Adrenal gland (tissue), 12 donors: ENCODE data around the gene SEH1L. TPM values are rescaled to one million over a fixed set of nuclear protein-coding genes. Genes with fewer than 3 reads are reported as not detected.
"Not testable (repeated sequence)": the region's sequence is repeated elsewhere in the genome, so short reads cannot be mapped to it uniquely, and the experiment has no call there.

Experiments
- DNase-seq, 7 donors: peaks; one replicate each; pipeline ENCODE4 v3.0.0-alpha.2; 2019 to 2020
- H3K27ac ChIP-seq, 5 donors: fragments of 200-600 bp; sonication (generic) in 4 of 5; 1 replicate in 3 of 5; 2 replicates in 2 of 5; pipeline versions ENCODE4 v1.5.1 to v1.8.0; 2016 to 2020; ENCODE audit warnings: mild to moderate bottlenecking in 1 of 5
- H3K27me3 ChIP-seq: fragments of 200-600 bp; 2 replicates; pipeline ENCODE4 v1.8.0; 2021
- H3K36me3 ChIP-seq, 2 donors: fragments of 200-600 bp; replicated peaks in 1 of 2; 1 replicate in 1 of 2; 2 replicates in 1 of 2; pipeline versions ENCODE4 v1.5.1 to v1.8.0; 2018 to 2022
- H3K4me1 ChIP-seq, 2 donors: fragments of 200-600 bp; replicated peaks in 1 of 2; 1 replicate in 1 of 2; 2 replicates in 1 of 2; pipeline versions ENCODE4 v1.5.1 to v1.8.0; 2018 to 2021
- H3K4me3 ChIP-seq, 4 donors: fragments of 200-600 bp; sonication (generic) in 3 of 4; one replicate each; pipeline ENCODE4 v1.5.1; 2016 to 2018
- H3K9me3 ChIP-seq, 3 donors: fragments of 200-600 bp; sonication (generic) in 1 of 3; replicated peaks in 1 of 3; 1 replicate in 2 of 3; 2 replicates in 1 of 3; pipeline versions ENCODE4 v1.5.1 to v1.8.0; 2016 to 2021
- CTCF ChIP-seq, 6 experiments: fragments of 450-650 bp in 4 of 6; fragments of 200-600 bp in 2 of 6; sonication (generic) in 1 of 6; IDR thresholded peaks; 1 replicate in 5 of 6; 2 replicates in 1 of 6; pipeline versions ENCODE4 v1.5.1 to v1.8.0; 2016 to 2021; ENCODE audit warnings: antibody characterized with exemption in 6 of 6, mild to moderate bottlenecking in 2 of 6, moderate library complexity in 1 of 6
- POLR2A ChIP-seq, 2 donors: fragments of 450-650 bp; IDR thresholded peaks; one replicate each; pipeline ENCODE4 v1.6.1; 2017; ENCODE audit warnings: antibody characterized with exemption in 2 of 2, mild to moderate bottlenecking in 2 of 2, moderate library complexity in 1 of 2
- WGBS, 4 donors: extraction: QIAGEN DNeasy Blood & Tissue Kit in 2 of 4; methylation state at CpG; one replicate each; pipeline versions ENCODE4 v1.1.5 to v1.1.7; 2013 to 2017; 5-methylcytosine and 5-hydroxymethylcytosine counted together
- intact Hi-C, 2 donors: fragments of 100-400 bp; cut with DNase I; formaldehyde crosslinking; loops; one replicate each; pipeline versions ENCODE4 v1.14.1 to v1.15.0; 2022 to 2023
- polyA plus RNA-seq, 3 donors: library from polyadenylated mRNA; stranded (reverse); fragments of 200-250 nt in 2 of 3; fragments of 350-450 nt in 1 of 3; fragmentation: Illumina TruSeq in 1 of 3; extraction: RNeasy Lipid Tissue Mini Kit (QIAGEN cat#74804) in 1 of 3; gene quantifications; one replicate each; pipeline ENCODE4 v1.2.3, GENCODE V29; 2013 to 2014
- total RNA-seq, 9 donors: library from RNA; depleted of rRNA in 4 of 9; stranded (reverse); fragments of >200 nt in 4 of 9; fragments of 120-200 nt in 1 of 9; fragmentation: NEBNext Ultra II Directional in 1 of 9; extraction: Animal tissue kit (Norgen Biotek cat#: 25700) in 1 of 9; gene quantifications; one replicate each; pipeline versions ENCODE4 v1.1.0 to v1.2.4, GENCODE V29; 2013 to 2023
- donor health status: healthy with polysubstance abuse.
- donor health status: Bipolar disorder and iron deficiency.
- donor health status: DM: yes; HTN: yes; CAD: no.
- donor health status: DM: no; HTN: no; CAD: no.
- donor health status: DM: no; HTN: no; CAD: no.
- donor health status: DM: yes; HTN: yes; CAD: no.

Gene SEH1L
- total and polyA plus RNA-seq, 12 donors, result 6.8 to 44.5 (median 23.7) TPM

- Histone ChIP-seq H3K4me1 (no peaks in the 10 kb centered on the region), H3K36me3 (peaks cover 0 to 34% of the 10 kb centered on the region in 2 donors), H3K27me3 (no peaks in the 10 kb centered on the region), H3K27ac (no peak overlapping the region), H3K4me3 (no peak overlapping the region), H3K9me3 (no peaks in the 10 kb centered on the region)
- no peak for DNase-seq
- no peak for TF ChIP-seq CTCF (IDR thresholded peaks at IDR 0.05)
- TF ChIP-seq POLR2A (IDR thresholded peaks at IDR 0.05), result no peak
- WGBS, 4 donors, result 97 to 100% (median 99%) methylated on average over 6 of the region's 6 CpGs
- intact Hi-C loops, result no loop called here
Measured at GRCh38 chr18:12975488-12975887, 27.7 kb downstream of the SEH1L start.

GRCh38 chr18:12976305-12976704 is 28.5 kb downstream of the SEH1L start:
- intact Hi-C loops, result no loop called here
- Histone ChIP-seq H3K4me3 (no peak overlapping the region), H3K27ac (no peak overlapping the region), H3K4me1 (no peaks in the 10 kb centered on the region), H3K9me3 (no peaks in the 10 kb centered on the region), H3K27me3 (no peaks in the 10 kb centered on the region), H3K36me3 (peaks cover 0 to 28% of the 10 kb centered on the region in 2 donors)
- TF ChIP-seq CTCF (IDR thresholded peaks at IDR 0.05) (no peak), POLR2A (IDR thresholded peaks at IDR 0.05) (no peak)
- WGBS, 4 donors, result 58 to 90% (median 82%) methylated on average over 7 to 12 of the region's 12 CpGs
- no peak for DNase-seq

- H3K9me3 ChIP-seq, DNase-seq, intact Hi-C loops, H3K27me3 ChIP-seq, H3K4me1 ChIP-seq, H3K4me3 ChIP-seq, H3K27ac ChIP-seq: not testable (repeated sequence)
- H3K36me3 ChIP-seq, result peaks cover 0 to 35% of the 10 kb centered on the region in 2 donors
- 93 to 97% methylated on average over 16 to 19 of the region's 34 CpGs; no CpG with 5 or more reads in 2 of the 4 donors for WGBS, 4 donors
Measured at GRCh38 chr18:12980065-12980464, 32.3 kb downstream of the SEH1L start.

GRCh38 chr18:12989397-12990122 is 41.7 kb downstream of the SEH1L start:
- Histone ChIP-seq H3K27me3 (no peaks in the 10 kb centered on the region), H3K4me3 (no peak overlapping the region), H3K27ac (no peak overlapping the region), H3K36me3 (peaks cover 0 to under 1% of the 10 kb centered on the region in 2 donors), H3K9me3 (no peaks in the 10 kb centered on the region), H3K4me1 (peaks cover 10 to 18% of the 10 kb centered on the region in 2 donors)
- intact Hi-C loops, result no loop called here
- WGBS, 4 donors, result 88 to 92% (median 88%) methylated on average over 8 of the region's 8 CpGs
- DNase-seq, result no peak
- no peak for TF ChIP-seq POLR2A (IDR thresholded peaks at IDR 0.05)
- no peak for TF ChIP-seq CTCF (IDR thresholded peaks at IDR 0.05)

- Histone ChIP-seq H3K4me1 (peaks cover 10 to 18% of the 10 kb centered on the region in 2 donors), H3K9me3 (no peaks in the 10 kb centered on the region), H3K4me3 (peak overlapping the region in 1 of 4 donors; percentile 69), H3K36me3 (no peaks in the 10 kb centered on the region), H3K27ac (no peak overlapping the region), H3K27me3 (no peaks in the 10 kb centered on the region)
- TF ChIP-seq POLR2A (IDR thresholded peaks at IDR 0.05) (no peak), CTCF (IDR thresholded peaks at IDR 0.05) (no peak)
- intact Hi-C loops, result no loop called here
- no peak for DNase-seq
- WGBS, 4 donors, result 47 to 63% (median 62%) methylated on average over 2 of the region's 2 CpGs
Measured at GRCh38 chr18:12990123-12990475, 42.3 kb downstream of the SEH1L start.
